Natural killer cell (primary cell): ENCODE results near the gene RAD51B. TPM values are rescaled to one million over a fixed set of nuclear protein-coding genes. Genes with fewer than 3 reads are reported as not detected.
A peak's percentile ranks its signal among the peaks of the same experiment; 100 is the strongest.

ENCODE experiments used
- ATAC-seq, 3 donors: fragments of 150-1000 bp in 2 of 3; fragments of 200-7000 bp in 1 of 3; cut with Tn5 transposase; 1 replicate in 1 of 3; 2 replicates in 2 of 3; pipeline ENCODE4 v1.10.0; 2021; ENCODE audit warnings: mild to moderate bottlenecking in 2 of 3, moderate library complexity in 2 of 3
- DNase-seq, 2 donors: peaks; one replicate each; pipeline versions ENCODE4 v3.0.0 to v3.0.0-alpha.2; 2013 to 2021; ENCODE audit warnings: mixed read lengths in 1 of 2
- H3K27ac ChIP-seq: one replicate; pipeline ENCODE4 v1.5.1; 2013; ENCODE audit warnings: mild to moderate bottlenecking, low read length
- H3K27me3 ChIP-seq: one replicate; pipeline ENCODE4 v1.6.1; 2013; ENCODE audit warnings: low read length; ENCODE audit not compliant: control insufficient read depth, insufficient read depth
- H3K36me3 ChIP-seq: one replicate; pipeline ENCODE4 v1.6.1; 2013; ENCODE audit warnings: low read length; ENCODE audit not compliant: control insufficient read depth, insufficient read depth
- H3K4me1 ChIP-seq: one replicate; pipeline ENCODE4 v1.6.1; 2013; ENCODE audit warnings: low read length; ENCODE audit not compliant: control insufficient read depth, insufficient read depth
- H3K4me3 ChIP-seq: one replicate; pipeline ENCODE4 v1.5.1; 2013; ENCODE audit warnings: low read length
- H3K9me3 ChIP-seq: one replicate; pipeline ENCODE4 v1.6.1; 2013; ENCODE audit warnings: low read length; ENCODE audit not compliant: control insufficient read depth, insufficient read depth
- H3K27ac Mint-ChIP-seq, 2 donors: one replicate each; pipeline ENCODE4 v1.8.0; 2022; ENCODE audit warnings: mild to moderate bottlenecking in 2 of 2, mixed read lengths in 2 of 2, moderate library complexity in 1 of 2
- H3K27me3 Mint-ChIP-seq, 2 donors: one replicate each; pipeline ENCODE4 v1.8.0; 2022; ENCODE audit warnings: low read depth in 2 of 2, mixed read lengths in 2 of 2
- H3K36me3 Mint-ChIP-seq: one replicate; pipeline ENCODE4 v1.8.0; 2022; ENCODE audit warnings: mixed read lengths
- H3K4me1 Mint-ChIP-seq, 2 donors: one replicate each; pipeline ENCODE4 v1.8.0; 2022; ENCODE audit warnings: mixed read lengths in 2 of 2
- H3K4me3 Mint-ChIP-seq: one replicate; pipeline ENCODE4 v1.8.0; 2022; ENCODE audit warnings: mild to moderate bottlenecking, moderate library complexity, mixed read lengths
- H3K9me3 Mint-ChIP-seq, 2 donors: one replicate each; pipeline ENCODE4 v1.8.0; 2022; ENCODE audit warnings: mixed read lengths in 2 of 2
- CTCF ChIP-seq: fragments of 200-600 bp; IDR thresholded peaks from one replicate; pipeline ENCODE4 v1.8.0; 2022; ENCODE audit warnings: antibody characterized with exemption
- WGBS: methylation state at CpG from one replicate; pipeline ENCODE4 v1.1.7; 2013; ENCODE audit warnings: missing lambda C conversion rate; ENCODE audit not compliant: insufficient coverage; 5-methylcytosine and 5-hydroxymethylcytosine counted together
- intact Hi-C: fragments of 100-400 bp; cut with micrococcal nuclease; formaldehyde crosslinking; loops from one replicate; pipeline ENCODE4 v1.14.2; 2022
- total RNA-seq, 4 donors: library from RNA; stranded (reverse); fragments of 120-200 nt in 1 of 4; gene quantifications; one replicate each; pipeline versions ENCODE4 v1.2.3 to v1.2.4, GENCODE V29; 2013 to 2022

The RAD51B gene
- total RNA-seq, 3 donors from 2014 or later (not counting 1 experiment from before 2014, with no cell fraction given): 28.1 to 37.6 (median 28.6) TPM

- no peak overlapping the region for H3K27ac ChIP-seq
- H3K36me3 ChIP-seq: no peaks in the 10 kb centered on the region
- no peak for ATAC-seq
- H3K27me3 Mint-ChIP-seq: no peaks in the 10 kb centered on the region
- no peak overlapping the region for H3K27ac Mint-ChIP-seq
- H3K4me3 Mint-ChIP-seq: no peak overlapping the region
- H3K9me3 ChIP-seq: no peaks in the 10 kb centered on the region
- H3K4me3 ChIP-seq: no peak overlapping the region
- peaks cover 13 to 30% of the 10 kb centered on the region in 2 donors for H3K4me1 Mint-ChIP-seq
- no peaks in the 10 kb centered on the region for H3K36me3 Mint-ChIP-seq
- 88% methylated on average over 2 of the region's 2 CpGs for WGBS
- no peak for TF ChIP-seq CTCF
- peaks cover 9% of the 10 kb centered on the region for H3K4me1 ChIP-seq
- no peaks in the 10 kb centered on the region for H3K9me3 Mint-ChIP-seq
- intact Hi-C loops: loop anchor here (5.0 kb wide), 1 partner anchor 106 kb away; no protein-coding TSS in a partner anchor
- H3K27me3 ChIP-seq: no peaks in the 10 kb centered on the region
- no peak for DNase-seq
Measured at GRCh38 chr14:68246786-68247105, 427.2 kb downstream of the RAD51B start.

GRCh38 chr14:68247274-68247673 lies 427.7 kb downstream of the RAD51B start:
- no peaks in the 10 kb centered on the region for H3K36me3 Mint-ChIP-seq
- Histone ChIP-seq H3K4me1 (peaks cover 9% of the 10 kb centered on the region), H3K9me3 (no peaks in the 10 kb centered on the region), H3K27ac (no peak overlapping the region), H3K36me3 (no peaks in the 10 kb centered on the region), H3K27me3 (no peaks in the 10 kb centered on the region), H3K4me3 (no peak overlapping the region)
- H3K27me3 Mint-ChIP-seq: no peaks in the 10 kb centered on the region
- 43% methylated on average over 1 of the region's 3 CpGs for WGBS
- intact Hi-C loops: loop anchor here (5.0 kb wide), 1 partner anchor 105 kb away; no protein-coding TSS in a partner anchor
- H3K9me3 Mint-ChIP-seq: no peaks in the 10 kb centered on the region
- TF ChIP-seq CTCF: no peak
- DNase-seq (no peak), ATAC-seq (no peak)
- H3K4me1 Mint-ChIP-seq: peaks cover 13 to 31% of the 10 kb centered on the region in 2 donors
- H3K4me3 Mint-ChIP-seq: no peak overlapping the region
- no peak overlapping the region for H3K27ac Mint-ChIP-seq

- DNase-seq: no peak
- Histone ChIP-seq H3K27me3 (no peaks in the 10 kb centered on the region), H3K9me3 (no peaks in the 10 kb centered on the region), H3K27ac (no peak overlapping the region), H3K4me3 (no peak overlapping the region), H3K36me3 (no peaks in the 10 kb centered on the region), H3K4me1 (peaks cover 9% of the 10 kb centered on the region)
- Mint-ChIP-seq H3K9me3 (no peaks in the 10 kb centered on the region), H3K4me3 (no peak overlapping the region), H3K4me1 (peaks cover 13 to 31% of the 10 kb centered on the region in 2 donors), H3K27ac (peak overlapping the region; percentile 51 to 66), H3K27me3 (no peaks in the 10 kb centered on the region), H3K36me3 (no peaks in the 10 kb centered on the region)
- intact Hi-C loops: loop anchor here (1.0 to 5.0 kb wide), 3 partner anchors 105 to 569 kb away; no protein-coding TSS in a partner anchor
- no peak for ATAC-seq
- WGBS: 64% methylated on average over 4 of the region's 4 CpGs
- TF ChIP-seq CTCF: no peak
Measured at GRCh38 chr14:68247676-68248268, 428.2 kb downstream of the RAD51B start.
